ENCODE results near the gene DQX1. TPM values are rescaled to one million over a fixed set of nuclear protein-coding genes. Genes with fewer than 3 reads are reported as not detected.

DQX1 gene
- total and polyA plus RNA-seq, 2 of the 4 experiments (the other 2 are of a cell fraction) = 0.07 TPM; not detected in 1

GRCh38 chr2:74556831-74557370 lies 30.9 kb upstream of the DQX1 start:
- Histone ChIP-seq H2AFZ (replicated peaks; ENCODE audit: low read length, poor library complexity) (no peak overlapping the region), H4K5ac (ENCODE audit: low read depth, low read length) (no peak overlapping the region), H3K56ac (ENCODE audit: extremely low read depth, insufficient read depth, low read length) (no peak overlapping the region), H3K4ac (ENCODE audit: low read depth, low read length) (no peak overlapping the region), H2AK5ac (ENCODE audit: low read depth, low read length) (no peak overlapping the region), H3K4me1 (ENCODE audit: control insufficient read depth, insufficient read depth, low read length) (peaks cover 16% of the 10 kb centered on the region), H3K79me1 (ENCODE audit: low read depth in 1 of 2, low read length in 2 of 2) (peaks cover 8 to 46% of the 10 kb centered on the region in 2 experiments; a peak in 3 of 4 replicates), H4K20me1 (ENCODE audit: insufficient read depth, low read length) (no peaks in the 10 kb centered on the region; the same call in 1 of the 2 replicates), H2BK120ac (ENCODE audit: low read depth, low read length) (no peak overlapping the region), H3K9me1 (ENCODE audit: insufficient read depth, low read length) (0 out of 2 replicates have a peak, but pooled peaks cover 18% of the 10 kb centered on the region), H3K9me3 (ENCODE audit: control insufficient read depth, insufficient read depth, low read length) (no peaks in the 10 kb centered on the region), H3K9ac (ENCODE audit: low read depth, low read length) (no peak overlapping the region), H2BK15ac (ENCODE audit: low read depth, low read length) (no peak overlapping the region), H2AK9ac (replicated peaks; ENCODE audit: low read depth, low read length, poor library complexity) (no peak overlapping the region), H4K91ac (ENCODE audit: insufficient read depth, low read depth, low read length) (no peak overlapping the region), H3K27me3 (ENCODE audit: control insufficient read depth, insufficient read depth, low read length) (no peaks in the 10 kb centered on the region), H3K4me3 (ENCODE audit: insufficient read depth, low read depth, low read length) (no peak overlapping the region), H3K14ac (replicated peaks; ENCODE audit: low read depth, low read length) (no peak overlapping the region), H3K18ac (ENCODE audit: low read depth, low read length) (no peak overlapping the region), H2BK5ac (ENCODE audit: low read depth, low read length, poor library complexity, severe bottlenecking) (no peak overlapping the region), H3K23ac (ENCODE audit: low read depth, low read length) (no peak overlapping the region), H3K4me2 (ENCODE audit: low read depth, low read length) (no peak overlapping the region), H3K27ac (ENCODE audit: insufficient read depth, low read length) (no peak overlapping the region), H3K36me3 (ENCODE audit: control insufficient read depth, insufficient read depth, low read length) (peaks cover 17% of the 10 kb centered on the region), H2BK20ac (ENCODE audit: low read depth, low read length) (no peak overlapping the region), H4K8ac (ENCODE audit: low read depth in 2 of 2, low read length in 2 of 2) (no peak overlapping the region)
- no TSS peak for BruUV-seq (replicated peaks)
- CTCF ChIA-PET = no interaction called here
- no peak for ATAC-seq (ENCODE audit: low read depth)
- intact Hi-C loops (cut with micrococcal nuclease) = no loop called here
- dilution Hi-C loops (cut with HindIII; ENCODE audit: low sequenced_read_pairs, unreplicated experiment) = no loop called here
- TF ChIP-seq MAZ (IDR thresholded peaks at IDR 0.05; ENCODE audit: borderline replicate concordance, low read depth, low read length) (no peak), BHLHE40 (IDR thresholded peaks at IDR 0.05; ENCODE audit: low read depth, low read length) (no peak), NFE2L2 (IDR thresholded peaks at IDR 0.05; ENCODE audit: low read depth, low read length) (no peak), CHD1 (IDR thresholded peaks at IDR 0.05; ENCODE audit: low read depth, low read length) (no peak), ELK1 (IDR thresholded peaks at IDR 0.05; ENCODE audit: borderline replicate concordance, low read depth, low read length) (no peak), CEBPB (IDR thresholded peaks at IDR 0.05; ENCODE audit: low read depth, low read length) (no peak), USF2 (IDR thresholded peaks at IDR 0.05; ENCODE audit: low read depth, low read length) (no peak), FOS (IDR thresholded peaks at IDR 0.05; ENCODE audit: low read depth, low read length) (no peak), SMC3 (IDR thresholded peaks at IDR 0.05; ENCODE audit: low read depth, low read length) (no peak), MAFK (IDR thresholded peaks at IDR 0.05; ENCODE audit: low read depth, low read length) (no peak)
- POLR2A ChIA-PET (ENCODE audit: unreplicated experiment) = interaction anchor here (1.5 kb wide), 1 partner anchor 10 kb away, joined by 3 read pairs; no protein-coding TSS in a partner anchor
- no peak for DNase-seq
- in situ Hi-C loops (cut with MboI; ENCODE audit: low sequenced_read_pairs) = no loop called here
- WGBS, 2 experiments (ENCODE audit: extremely low coverage in 2 of 2, insufficient read length in 1 of 2) = no CpG with 5 or more reads among the region's 6 CpGs

Data from IMR-90 (cell line).